Measurements from ENCODE around the gene HSF2BP. TPM values are rescaled to one million over a fixed set of nuclear protein-coding genes. Genes with fewer than 3 reads are reported as not detected.

The HSF2BP gene
- total and polyA plus RNA-seq, 2 of the 8 experiments (the other 6 are each of a cell fraction or from before 2014, with no cell fraction given): 0.51 to 0.93 TPM

- Histone ChIP-seq H3K9me3 (ENCODE audit: insufficient read depth in 2 of 2, low read depth in 1 of 2, low read length in 1 of 2) (peaks cover 0 to 5% of the 10 kb centered on the region in 2 experiments; a peak in 1 of 4 replicates), H3K27me3 (replicated peaks in 1 of 4; ENCODE audit: control insufficient read depth in 3 of 4, extremely low read depth in 1 of 4, insufficient read depth in 3 of 4, low read length in 3 of 4) (peaks cover 0 to 5% (median 2%) of the 10 kb centered on the region in 4 experiments; a peak in 3 of 7 replicates), H3K4ac (replicated peaks; ENCODE audit: insufficient read length, low read depth, low read length) (no peak overlapping the region), H4K5ac (ENCODE audit: insufficient read length, low read depth, low read length) (no peak overlapping the region), H3K18ac (ENCODE audit: extremely low read depth, low read length) (no peak overlapping the region), H4K91ac (replicated peaks; ENCODE audit: insufficient read length, low read length) (no peak overlapping the region), H3K4me1 (replicated peaks in 1 of 4; ENCODE audit: control insufficient read depth in 3 of 4, insufficient read depth in 4 of 4, low read length in 3 of 4) (peaks cover 0 to 6% (median 2%) of the 10 kb centered on the region in 4 experiments; a peak in 5 of 7 replicates), H3K56ac (replicated peaks; ENCODE audit: insufficient read length, low read depth, low read length) (no peak overlapping the region), H2BK12ac (ENCODE audit: low read depth, low read length) (no peak overlapping the region), H3K14ac (ENCODE audit: insufficient read length) (no peak overlapping the region), H2BK120ac (replicated peaks; ENCODE audit: low read depth, low read length) (no peak overlapping the region), H2BK15ac (ENCODE audit: low read length) (no peak overlapping the region), H4K8ac (ENCODE audit: extremely low read depth, insufficient read depth, low read length) (peak overlapping the region; percentile 51), H3K36me3 (ENCODE audit: control insufficient read depth in 2 of 4, insufficient read depth in 4 of 4, low read length in 3 of 4) (peaks cover 2 to 10% (median 6%) of the 10 kb centered on the region in 4 experiments; a peak in 5 of 8 replicates), H3K79me2 (ENCODE audit: control insufficient read depth in 1 of 2, insufficient read depth in 2 of 2, low read length in 2 of 2) (peaks cover 19 to 30% of the 10 kb centered on the region in 2 experiments), H3K27ac (ENCODE audit: low read depth, low read length) (no peak overlapping the region), H3K79me1 (ENCODE audit: low read depth, low read length) (peaks cover 11% of the 10 kb centered on the region; the same call in 1 of the 2 replicates), H3K4me3 (ENCODE audit: extremely low read depth in 1 of 4, insufficient read depth in 2 of 4, low read depth in 3 of 4, low read length in 4 of 4) (no peak overlapping the region), H4K20me1 (replicated peaks in 1 of 2; ENCODE audit: control insufficient read depth in 1 of 2, insufficient read depth in 2 of 2, low read length in 2 of 2) (peaks cover 0 to 8% of the 10 kb centered on the region in 2 experiments), H2BK20ac (ENCODE audit: low read length) (no peak overlapping the region), H2AFZ (ENCODE audit: low read length) (no peak overlapping the region), H2BK5ac (ENCODE audit: low read depth, low read length) (no peak overlapping the region), H3K23me2 (ENCODE audit: low read depth, low read length) (no peaks in the 10 kb centered on the region), H3K23ac (ENCODE audit: insufficient read length) (no peak overlapping the region), H3K9ac (replicated peaks in 1 of 4; ENCODE audit: extremely low read depth in 1 of 4, low read depth in 3 of 4, low read length in 3 of 4) (no peak overlapping the region; a peak in 1 of 7 replicates), H2AK5ac (ENCODE audit: low read depth, low read length) (no peak overlapping the region), H3K4me2 (ENCODE audit: insufficient read depth in 1 of 2, low read depth in 2 of 2, low read length in 2 of 2) (no peak overlapping the region)
- 93% methylated on average over 27 of the region's 46 CpGs; no CpG with 5 or more reads in 1 of the 2 experiments for WGBS, 2 experiments (ENCODE audit: extremely low coverage in 1 of 2, insufficient coverage in 1 of 2, insufficient read length in 1 of 2, insufficient replicate concordance in 2 of 2, low coverage in 1 of 2, low lambda C conversion rate in 2 of 2, missing lambda C conversion rate in 1 of 2)
- no peak for DNase-seq (ENCODE audit: low read depth in 1 of 2, low spot score in 2 of 2)
- TF ChIP-seq POU5F1 (IDR thresholded peaks at IDR 0.05; ENCODE audit: low read depth, low read length): no peak
- no peak for TF ChIP-seq ATF3 (IDR thresholded peaks at IDR 0.05; ENCODE audit: insufficient read depth, low read depth, low read length)
- TF ChIP-seq BRCA1 (IDR thresholded peaks at IDR 0.05; ENCODE audit: low read depth, low read length): no peak
- no peak for TF ChIP-seq EZH2 (IDR thresholded peaks at IDR 0.05; ENCODE audit: low read depth, low read length, severe bottlenecking)
- no peak for TF ChIP-seq CEBPB (IDR thresholded peaks at IDR 0.05; ENCODE audit: low read depth, low read length)
- TF ChIP-seq TAF7 (optimal IDR thresholded peaks at IDR 0.05; ENCODE audit: borderline replicate concordance, low read depth, low read length): no peak
- no peak for TF ChIP-seq RBBP5 (IDR thresholded peaks at IDR 0.05; ENCODE audit: borderline replicate concordance, low read depth, low read length)
- POLR2A ChIA-PET (ENCODE audit: partially characterized antibody): interaction anchor here (1.0 kb wide), 1 partner anchor 71 kb away, joined by 3 read pairs; no protein-coding TSS in a partner anchor
- CTCF ChIA-PET (ENCODE audit: partially characterized antibody): no interaction called here
- no peak for FAIRE-seq
These were observed 1.8 kb downstream of the HSF2BP start for GRCh38 chr21:43657355-43658087.
